Stomach (tissue), 9 donors: ENCODE results near the gene LBHD1. TPM values are rescaled to one million over a fixed set of nuclear protein-coding genes. Genes with fewer than 3 reads are reported as not detected.
"Not testable (repeated sequence)": the region's sequence is repeated elsewhere in the genome, so short reads cannot be mapped to it uniquely, and the experiment has no call there.

ENCODE experiments used
- DNase-seq, 2 donors: peaks; one replicate each; pipeline versions ENCODE4 v3.0.0 to v3.0.0-alpha.2; 2013 to 2019
- H3K27ac ChIP-seq, 5 donors: fragments of 200-600 bp in 4 of 5; sonication (generic) in 4 of 5; one replicate each; pipeline ENCODE4 v1.5.1; 2013 to 2019; ENCODE audit warnings: mild to moderate bottlenecking in 1 of 5, moderate library complexity in 1 of 5
- H3K27me3 ChIP-seq, 3 donors: fragments of 200-600 bp; sonication (generic); one replicate each; pipeline ENCODE4 v1.5.1; 2017 to 2019; ENCODE audit warnings: mixed run types in 1 of 3
- H3K36me3 ChIP-seq, 4 donors: fragments of 200-600 bp; sonication (generic); 1 replicate in 3 of 4; 2 replicates in 1 of 4; pipeline ENCODE4 v1.5.1; 2016 to 2019
- H3K4me1 ChIP-seq, 4 donors: fragments of 200-600 bp; sonication (generic); one replicate each; pipeline ENCODE4 v1.5.1; 2016 to 2019
- H3K4me3 ChIP-seq, 4 donors: fragments of 200-600 bp; sonication (generic) in 3 of 4; one replicate each; pipeline ENCODE4 v1.5.1; 2016 to 2019; ENCODE audit warnings: mild to moderate bottlenecking in 1 of 4
- H3K9me3 ChIP-seq, 4 donors: fragments of 200-600 bp; sonication (generic); one replicate each; pipeline ENCODE4 v1.5.1; 2016 to 2019
- CTCF ChIP-seq, 7 experiments: fragments of 450-650 bp in 4 of 7; fragments of 200-600 bp in 3 of 7; sonication (generic) in 3 of 7; IDR thresholded peaks; one replicate each; pipeline ENCODE4 v1.5.1; 2016 to 2019; ENCODE audit warnings: antibody characterized with exemption in 7 of 7, control low read depth in 2 of 7, mild to moderate bottlenecking in 1 of 7
- EP300 ChIP-seq: sonication (generic); formaldehyde crosslinking; IDR thresholded peaks from one replicate; pipeline ENCODE4 v1.6.1; 2017; ENCODE audit warnings: antibody characterized with exemption
- POLR2A ChIP-seq, 4 donors: fragments of 450-650 bp; IDR thresholded peaks; one replicate each; pipeline ENCODE4 v1.6.1; 2016; ENCODE audit warnings: antibody characterized with exemption in 4 of 4, control low read depth in 2 of 4, mild to moderate bottlenecking in 1 of 4, moderate library complexity in 1 of 4
- POLR2AphosphoS5 ChIP-seq, 3 donors: sonication (generic); formaldehyde crosslinking; IDR thresholded peaks; one replicate each; pipeline ENCODE4 v1.6.1; 2016; ENCODE audit warnings: antibody characterized with exemption in 3 of 3
- WGBS, 5 donors: extraction: QIAGEN DNeasy Blood & Tissue Kit in 3 of 5; methylation state at CpG; one replicate each; pipeline versions ENCODE4 v1.1.5 to v1.1.7; 2013 to 2018; 5-methylcytosine and 5-hydroxymethylcytosine counted together
- intact Hi-C: fragments of 100-400 bp; cut with DNase I; formaldehyde crosslinking; loops from one replicate; pipeline ENCODE4 v1.15.1; 2023; ENCODE audit warnings: low total_unique reads
- polyA plus RNA-seq, 3 donors: library from polyadenylated mRNA; stranded (reverse); fragments of 200-250 nt; gene quantifications; one replicate each; pipeline ENCODE4 v1.2.3, GENCODE V29; 2013
- total RNA-seq, 5 donors: library from RNA; depleted of rRNA; stranded (reverse); fragments of >200 nt; gene quantifications; one replicate each; pipeline versions ENCODE4 v1.1.0 to v1.2.3, GENCODE V29; 2014 to 2016
- donor health status: healthy with polysubstance abuse.
- donor health status: Bipolar disorder and iron deficiency.
- donor health status: healthy.

Gene LBHD1
- total and polyA plus RNA-seq, 8 donors: 0.45 to 56.6 (median 6.2) TPM

- TF ChIP-seq POLR2A (IDR thresholded peaks at IDR 0.05) (no peak), CTCF (IDR thresholded peaks at IDR 0.05) (no peak), EP300 (no peak), POLR2AphosphoS5 (IDR thresholded peaks at IDR 0.05) (no peak)
- Histone ChIP-seq H3K4me3 (peak within 1 kb of the TSS; percentile 65 to 87 (median 80)), H3K27ac (peak within 1 kb of the TSS; percentile 89 to 99 (median 92)), H3K36me3 (peaks cover 13 to 24% (median 22%) of the 10 kb centered on the region in 4 donors), H3K9me3 (no peaks in the 10 kb centered on the region), H3K27me3 (no peaks in the 10 kb centered on the region), H3K4me1 (peaks cover 42 to 71% (median 58%) of the 10 kb centered on the region in 4 donors)
- 76 to 84% (median 82%) methylated on average over 6 to 10 of the region's 10 CpGs for WGBS, 5 donors
- intact Hi-C loops: no loop called here
- DNase-seq: peak in 1 of 2 donors; percentile 84
These were observed 35.3 kb upstream of the LBHD1 start, which contains the start of the genes BSCL2 and GNG3 for GRCh38 chr11:62707277-62707861. Gene BSCL2, minus strand, starts transcription at chr11:62707424. Its CDS starts 229 bp downstream, at chr11:62707195. Gene GNG3, plus strand, starts transcription at chr11:62707676. Its CDS starts 620 bp downstream, at chr11:62708296.

DNA sequence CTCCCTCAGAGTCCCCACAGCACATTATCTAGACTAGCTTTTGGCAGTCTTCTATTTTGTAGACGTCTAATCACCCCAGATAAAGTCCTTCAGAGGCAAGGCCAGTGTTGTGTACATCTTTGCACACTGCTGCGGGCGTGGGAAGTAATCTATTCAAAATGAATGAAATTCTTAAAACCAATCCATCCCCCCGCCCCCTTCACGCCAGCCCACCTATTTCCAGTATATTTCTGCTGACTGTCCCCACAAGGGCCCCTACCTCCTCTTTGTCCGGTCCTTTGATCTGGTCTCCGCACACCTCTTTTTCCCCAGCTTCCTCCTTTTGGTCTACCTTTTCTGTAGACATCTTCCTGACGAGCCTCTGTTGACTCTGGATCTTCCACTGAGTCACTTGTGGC, 34.8 kb upstream of the LBHD1 start:
- Histone ChIP-seq H3K4me3 (peak overlapping the region; percentile 65 to 87 (median 80)), H3K4me1 (peaks cover 42 to 65% (median 55%) of the 10 kb centered on the region in 4 donors), H3K36me3 (peaks cover 9 to 24% (median 19%) of the 10 kb centered on the region in 4 donors), H3K27me3 (no peaks in the 10 kb centered on the region), H3K27ac (peak overlapping the region; percentile 81 to 94 (median 89)), H3K9me3 (no peaks in the 10 kb centered on the region)
- WGBS, 5 donors: 46 to 61% (median 57%) methylated on average over 8 of the region's 8 CpGs
- no peak for DNase-seq
- intact Hi-C loops: no loop called here
- TF ChIP-seq POLR2A (IDR thresholded peaks at IDR 0.05) (no peak), CTCF (IDR thresholded peaks at IDR 0.05) (no peak), POLR2AphosphoS5 (IDR thresholded peaks at IDR 0.05) (no peak), EP300 (no peak)

GRCh38 chr11:62705880-62706849, 34.1 kb upstream of the LBHD1 start:
- TF ChIP-seq CTCF (IDR thresholded peaks at IDR 0.05) (no peak), POLR2A (IDR thresholded peaks at IDR 0.05) (no peak), POLR2AphosphoS5 (IDR thresholded peaks at IDR 0.05) (peak; percentile 7 to 92 (median 64))
- Histone ChIP-seq H3K27ac (peak overlapping the region; percentile 81 to 94 (median 89)), H3K36me3 (peaks cover 2 to 25% (median 19%) of the 10 kb centered on the region in 4 donors), H3K4me1 (peaks cover 42 to 60% (median 52%) of the 10 kb centered on the region in 4 donors), H3K9me3 (no peaks in the 10 kb centered on the region), H3K27me3 (no peaks in the 10 kb centered on the region), H3K4me3 (peak overlapping the region; percentile 65 to 87 (median 80))
- intact Hi-C loops: no loop called here
- WGBS, 5 donors: 3 to 8% (median 3%) methylated on average over 33 to 73 of the region's 73 CpGs
- DNase-seq: peak; percentile 97 to 98

DNA sequence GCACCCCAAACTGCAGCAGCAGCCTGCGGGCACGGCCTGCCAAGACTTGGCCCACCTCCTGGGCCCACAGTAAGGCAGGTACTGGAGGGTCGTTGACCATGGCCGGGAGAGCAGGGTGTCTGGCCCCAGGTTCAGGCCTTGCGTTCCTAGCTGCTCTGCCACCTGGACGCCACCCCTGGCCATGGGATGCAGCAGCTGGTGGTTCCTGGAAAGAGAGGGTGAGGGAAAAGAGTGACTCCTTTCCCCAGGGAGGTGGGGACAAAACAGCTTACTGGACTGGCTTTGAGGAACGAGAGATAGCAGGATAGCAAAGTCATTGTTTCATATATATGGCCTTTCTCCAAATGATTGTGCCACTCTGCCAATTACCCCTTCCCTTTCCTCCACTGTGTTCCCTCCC, 33.3 kb upstream of the LBHD1 start:
- Histone ChIP-seq H3K4me1 (peaks cover 40 to 52% (median 46%) of the 10 kb centered on the region in 4 donors), H3K9me3 (no peaks in the 10 kb centered on the region), H3K27ac (peak overlapping the region; percentile 81 to 94 (median 89)), H3K27me3 (no peaks in the 10 kb centered on the region), H3K36me3 (peaks cover 0 to 25% (median 19%) of the 10 kb centered on the region in 4 donors), H3K4me3 (peak overlapping the region; percentile 65 to 87 (median 80))
- intact Hi-C loops: no loop called here
- no peak for TF ChIP-seq POLR2AphosphoS5 (IDR thresholded peaks at IDR 0.05)
- no peak for TF ChIP-seq EP300
- TF ChIP-seq POLR2A (IDR thresholded peaks at IDR 0.05): no peak
- TF ChIP-seq CTCF (IDR thresholded peaks at IDR 0.05): no peak
- 16 to 41% (median 33%) methylated on average over 7 of the region's 7 CpGs for WGBS, 5 donors
- DNase-seq: peak in 1 of 2 donors; percentile 64

DNA sequence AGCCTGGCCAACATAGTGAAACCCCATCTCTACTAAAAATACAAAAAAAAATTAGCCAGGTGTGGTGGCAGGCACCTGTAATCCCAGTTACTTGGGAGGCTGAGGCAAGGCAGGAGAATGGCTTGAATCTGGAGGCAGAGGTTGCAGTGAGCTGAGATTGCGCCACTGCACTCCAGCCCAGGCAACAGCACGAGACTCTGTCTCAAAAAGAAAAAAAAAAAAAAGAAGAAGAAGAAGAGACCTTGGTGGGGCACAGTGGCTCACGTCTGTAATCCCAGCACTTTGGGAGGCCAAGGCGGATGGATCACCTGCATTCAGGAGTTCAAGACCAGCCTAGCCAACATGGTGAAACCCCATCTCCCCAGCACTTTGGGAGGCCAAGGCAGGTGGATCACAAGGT, 31.9 kb upstream of the LBHD1 start:
- peaks cover 31 to 42% (median 38%) of the 10 kb centered on the region in 4 donors for H3K4me1 ChIP-seq
- DNase-seq, intact Hi-C loops, H3K4me3 ChIP-seq, H3K27ac ChIP-seq, H3K9me3 ChIP-seq, H3K27me3 ChIP-seq: not testable (repeated sequence)
- H3K36me3 ChIP-seq: peaks cover 0 to 27% (median 19%) of the 10 kb centered on the region in 4 donors
- 87 to 96% (median 91%) methylated on average over 4 of the region's 4 CpGs for whole genome bisulfite sequencing, 5 donors
